Measurements from ENCODE around the gene DLG5.

The DLG5 gene

DNA sequence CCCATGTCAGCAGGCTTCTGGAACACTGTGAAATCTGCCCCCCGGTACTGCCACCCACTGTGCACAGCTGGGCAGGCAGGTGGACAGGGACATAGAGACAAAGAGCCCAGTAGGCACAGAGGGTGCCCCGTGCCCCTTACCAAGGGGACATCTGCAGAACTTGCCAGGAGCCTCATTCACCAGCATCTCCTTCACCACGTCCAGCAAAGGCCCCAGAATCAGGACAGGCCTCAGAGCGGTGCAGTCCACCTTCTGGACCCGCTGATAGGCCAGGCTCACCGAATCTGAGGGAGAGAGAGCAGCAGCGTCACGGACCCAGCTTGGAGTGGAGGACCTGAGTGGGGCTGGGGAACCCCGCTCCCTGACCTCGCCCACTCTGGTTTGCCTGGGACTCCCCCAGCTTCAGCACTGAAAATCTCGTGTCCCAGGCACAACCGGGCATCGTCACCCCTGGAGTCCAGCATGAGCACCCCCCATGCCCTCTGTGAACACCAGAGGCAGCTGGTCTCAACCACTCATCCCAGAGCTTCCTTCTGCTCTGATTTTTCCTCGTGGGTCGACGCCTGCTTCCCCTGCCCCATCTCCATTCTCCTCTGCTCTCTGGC lies 130.1 kb downstream of the DLG5 start:
- no peak for TF ChIP-seq EZH2phosphoT487 (IDR thresholded peaks at IDR 0.05; ENCODE audit: borderline replicate concordance)
- no peak for TF ChIP-seq CTCF (conservative IDR thresholded peaks at IDR 0.05; ENCODE audit: low read length)
- H3K4me1 ChIP-seq (ENCODE audit: insufficient read depth, low read length, poor library complexity, severe bottlenecking), result no peaks in the 10 kb centered on the region
- no peak overlapping the region for H3K4me3 ChIP-seq (ENCODE audit: low read length, poor library complexity, severe bottlenecking)
- H2AFZ ChIP-seq (ENCODE audit: low read length), result no peak overlapping the region
- peaks cover 69% of the 10 kb centered on the region; the same call in 1 of the 2 replicates for H3K36me3 ChIP-seq (ENCODE audit: insufficient read depth, low read length)
- no peaks in the 10 kb centered on the region for H3F3A ChIP-seq (ENCODE audit: low read depth)
- no peaks in the 10 kb centered on the region for H3K79me2 ChIP-seq (ENCODE audit: insufficient read depth, low read length)
- H3K9me2 ChIP-seq (replicated peaks; ENCODE audit: low read depth, low read length), result no peaks in the 10 kb centered on the region
- no peaks in the 10 kb centered on the region for H3K9me3 ChIP-seq (ENCODE audit: insufficient read depth, low read depth, low read length)
- H3K27me3 ChIP-seq (ENCODE audit: insufficient read depth, low read length, poor library complexity, severe bottlenecking), result no peaks in the 10 kb centered on the region
- no peak overlapping the region for H3K9ac ChIP-seq (ENCODE audit: low read depth, low read length, poor library complexity, severe bottlenecking)
- no peak overlapping the region for H3K4me2 ChIP-seq (ENCODE audit: low read depth, low read length, poor library complexity, severe bottlenecking)
- no peaks in the 10 kb centered on the region for H4K20me1 ChIP-seq (ENCODE audit: insufficient read depth, low read length, poor library complexity, severe bottlenecking)

GRCh38 chr10:77795426-77796055 lies 131.0 kb downstream of the DLG5 start:
- Histone ChIP-seq H3K36me3 (ENCODE audit: insufficient read depth, low read length) (peaks cover 72% of the 10 kb centered on the region; the same call in 1 of the 2 replicates), H3K4me3 (ENCODE audit: low read length, poor library complexity, severe bottlenecking) (no peak overlapping the region), H3K9ac (ENCODE audit: low read depth, low read length, poor library complexity, severe bottlenecking) (no peak overlapping the region), H3K4me2 (ENCODE audit: low read depth, low read length, poor library complexity, severe bottlenecking) (no peak overlapping the region), H3K27me3 (ENCODE audit: insufficient read depth, low read length, poor library complexity, severe bottlenecking) (no peaks in the 10 kb centered on the region), H3K9me3 (ENCODE audit: insufficient read depth, low read depth, low read length) (no peaks in the 10 kb centered on the region), H3K79me2 (ENCODE audit: insufficient read depth, low read length) (no peaks in the 10 kb centered on the region), H2AFZ (ENCODE audit: low read length) (no peak overlapping the region), H3F3A (ENCODE audit: low read depth) (no peaks in the 10 kb centered on the region), H3K9me2 (replicated peaks; ENCODE audit: low read depth, low read length) (no peaks in the 10 kb centered on the region), H4K20me1 (ENCODE audit: insufficient read depth, low read length, poor library complexity, severe bottlenecking) (no peaks in the 10 kb centered on the region), H3K4me1 (ENCODE audit: insufficient read depth, low read length, poor library complexity, severe bottlenecking) (no peaks in the 10 kb centered on the region)
- TF ChIP-seq EZH2phosphoT487 (IDR thresholded peaks at IDR 0.05; ENCODE audit: borderline replicate concordance), result no peak
- no peak for TF ChIP-seq CTCF (conservative IDR thresholded peaks at IDR 0.05; ENCODE audit: low read length)

DNA sequence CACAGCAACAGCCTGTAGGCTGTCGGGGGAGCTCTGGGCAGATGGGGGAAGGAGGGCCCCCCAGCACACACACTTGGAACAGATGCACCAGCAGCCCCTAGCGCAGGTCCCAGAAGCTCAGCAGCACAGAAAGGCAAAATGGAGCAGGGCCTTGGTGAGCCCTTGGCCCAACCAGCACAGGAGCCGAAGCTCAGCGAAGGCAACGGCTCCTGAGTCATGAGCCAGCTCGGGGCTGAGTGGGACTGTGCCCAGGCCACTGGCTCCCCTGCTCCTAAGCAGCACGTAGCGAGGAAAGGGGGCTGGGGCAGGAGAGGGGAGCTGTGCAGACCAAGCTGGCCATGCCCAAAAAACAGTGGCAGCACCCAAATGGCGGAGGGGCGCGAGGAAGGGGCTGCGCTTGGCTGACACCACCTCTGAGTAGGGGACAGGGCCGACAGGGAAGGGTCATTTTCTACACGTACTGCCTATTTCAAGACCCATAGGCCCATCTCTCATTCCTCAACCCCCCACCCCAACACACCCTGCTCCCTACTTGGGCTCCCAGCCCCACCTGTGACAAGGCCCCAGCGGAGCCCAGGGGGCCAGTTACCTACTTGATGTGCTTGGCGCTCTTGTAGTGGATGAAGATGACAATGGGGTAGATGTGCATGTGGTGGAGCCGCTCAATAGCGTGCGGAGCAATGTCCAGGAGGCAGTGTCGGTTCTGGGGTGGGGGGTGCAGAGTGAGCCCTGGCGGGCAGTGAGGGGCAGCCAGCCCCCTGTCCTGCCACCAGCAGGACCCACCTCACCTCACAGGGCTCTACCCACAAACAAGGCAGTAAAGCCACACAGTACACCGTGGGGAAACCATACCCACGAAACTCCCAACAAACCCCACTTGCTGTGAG lies 132.1 kb downstream of the DLG5 start:
- H3K9me3 ChIP-seq (ENCODE audit: insufficient read depth, low read depth, low read length), result no peaks in the 10 kb centered on the region
- peaks cover 65% of the 10 kb centered on the region; the same call in 1 of the 2 replicates for H3K36me3 ChIP-seq (ENCODE audit: insufficient read depth, low read length)
- no peaks in the 10 kb centered on the region for H3K27me3 ChIP-seq (ENCODE audit: insufficient read depth, low read length, poor library complexity, severe bottlenecking)
- H3K79me2 ChIP-seq (ENCODE audit: insufficient read depth, low read length), result no peaks in the 10 kb centered on the region
- no peak overlapping the region for H3K4me3 ChIP-seq (ENCODE audit: low read length, poor library complexity, severe bottlenecking)
- TF ChIP-seq EZH2phosphoT487 (IDR thresholded peaks at IDR 0.05; ENCODE audit: borderline replicate concordance) (no peak), CTCF (conservative IDR thresholded peaks at IDR 0.05; ENCODE audit: low read length) (no peak)
- H3F3A ChIP-seq (ENCODE audit: low read depth), result no peaks in the 10 kb centered on the region
- no peak overlapping the region for H3K4me2 ChIP-seq (ENCODE audit: low read depth, low read length, poor library complexity, severe bottlenecking)
- H4K20me1 ChIP-seq (ENCODE audit: insufficient read depth, low read length, poor library complexity, severe bottlenecking), result no peaks in the 10 kb centered on the region
- H3K9me2 ChIP-seq (replicated peaks; ENCODE audit: low read depth, low read length), result no peaks in the 10 kb centered on the region
- H3K4me1 ChIP-seq (ENCODE audit: insufficient read depth, low read length, poor library complexity, severe bottlenecking), result no peaks in the 10 kb centered on the region
- H3K9ac ChIP-seq (ENCODE audit: low read depth, low read length, poor library complexity, severe bottlenecking), result no peak overlapping the region
- H2AFZ ChIP-seq (ENCODE audit: low read length), result no peak overlapping the region

Measured in Loucy (cell line).